HCT116 (cell line): ENCODE measurements around the gene DNAJC5. TPM values are rescaled to one million over a fixed set of nuclear protein-coding genes. Genes with fewer than 3 reads are reported as not detected.

Experiments used
- ATAC-seq: fragments of 200-7000 bp; cut with Tn5 transposase; 2 replicates; pipeline ENCODE4 v1.9.1; 2020; ENCODE audit warnings: mild to moderate bottlenecking, moderate library complexity
- BruUV-seq: library from RNA; stranded (reverse); fragments of 400-500 nt; replicated peaks from 2 replicates; lab custom pipeline; 2021; lab: Mats Ljungman, UMichigan
- CTCF ChIA-PET: fragments of 300-600 bp; sonication (Branson Sonifier 250); formaldehyde crosslinking; loops from one replicate; lab custom pipeline; 2021; ENCODE audit warnings: antibody characterized with exemption; lab: Charles Lee
- POLR2A ChIA-PET: fragments of 300-600, 350-600 bp; sonication (Branson Sonifier 250); formaldehyde crosslinking; loops from one replicate; lab custom pipeline; 2021; ENCODE audit warnings: antibody characterized with exemption; lab: Charles Lee
- RAD21 ChIA-PET, 2 experiments: fragments of 300-600 bp; sonication (Branson Sonifier 250); formaldehyde crosslinking; loops; one replicate each; lab custom pipeline; 2023; ENCODE audit warnings: low total read pairs in 2 of 2; ENCODE audit not compliant: uncharacterized antibody in 2 of 2, unreplicated experiment in 2 of 2, low non-redundant PET in 1 of 2; lab: Charles Lee
- DNase-seq: peaks from one replicate; pipeline ENCODE4 v3.0.0-alpha.2; 2010; ENCODE audit warnings: low read depth, low spot score
- H2AFZ ChIP-seq: fragments of 200-600 bp; shearing (Covaris generic), sonication (generic); 2 replicates; pipeline ENCODE4 v1.6.1; 2017; ENCODE audit warnings: low read depth, mixed run types, mixed read lengths, antibody characterized with exemption, low read length; ENCODE audit not compliant: poor library complexity, severe bottlenecking
- H3K27ac ChIP-seq: 2 replicates; pipeline ENCODE4 v1.5.1; 2012; ENCODE audit warnings: low read depth, low read length
- H3K27me3 ChIP-seq: fragments of 200-600 bp; sonication (generic); 2 replicates; pipeline ENCODE4 v1.6.1; 2016; ENCODE audit warnings: mixed run types, low read length, mixed read lengths; ENCODE audit not compliant: insufficient read depth
- H3K36me3 ChIP-seq, 2 experiments: fragments of 200-500 bp in 1 of 2; fragments of 200-600 bp in 1 of 2; sonication (Bioruptor generic) in 1 of 2; sonication (generic) in 1 of 2; 2 replicates each; pipeline versions ENCODE4 v1.5.1 to v1.6.1; 2014 to 2016; ENCODE audit warnings: low read length in 2 of 2, inconsistent platforms in 1 of 2, mixed read lengths in 1 of 2, mixed run types in 1 of 2; ENCODE audit not compliant: insufficient read depth in 2 of 2, control insufficient read depth in 1 of 2
- H3K4me1 ChIP-seq, 2 experiments: fragments of 200-600 bp in 1 of 2; sonication (generic) in 1 of 2; 2 replicates each; pipeline versions ENCODE4 v1.5.1 to v1.6.1; 2012 to 2017; ENCODE audit warnings: low read length in 2 of 2, inconsistent platforms in 1 of 2, mild to moderate bottlenecking in 1 of 2, mixed read lengths in 1 of 2, mixed run types in 1 of 2, moderate library complexity in 1 of 2; ENCODE audit not compliant: insufficient read depth in 2 of 2, control insufficient read depth in 1 of 2
- H3K4me2 ChIP-seq: fragments of 200-600 bp; sonication (generic); 2 replicates; pipeline ENCODE4 v1.6.1; 2017; ENCODE audit warnings: mixed run types, low read length, mixed read lengths
- H3K4me3 ChIP-seq, 2 experiments: fragments of 200-600 bp in 1 of 2; sonication (generic) in 1 of 2; replicated peaks in 1 of 2; 2 replicates each; pipeline ENCODE4 v1.5.1; 2011 to 2016; ENCODE audit warnings: low read length in 2 of 2, control low read depth in 1 of 2, low read depth in 1 of 2, mild to moderate bottlenecking in 1 of 2, mixed read lengths in 1 of 2, mixed run types in 1 of 2
- H3K79me2 ChIP-seq: fragments of 200-600 bp; sonication (generic); 2 replicates; pipeline ENCODE4 v1.6.1; 2017; ENCODE audit warnings: mild to moderate bottlenecking, mixed run types, low read length, moderate library complexity, mixed read lengths; ENCODE audit not compliant: insufficient read depth
- H3K9ac ChIP-seq: fragments of 200-600 bp; sonication (generic); 2 replicates; pipeline ENCODE4 v1.6.1; 2016; ENCODE audit warnings: low read length, mixed read lengths
- H3K9me2 ChIP-seq: fragments of 200-600 bp; sonication (generic), shearing (Covaris generic); 2 replicates; pipeline ENCODE4 v1.6.1; 2017; ENCODE audit warnings: mixed run types, mild to moderate bottlenecking, moderate library complexity; ENCODE audit not compliant: insufficient read depth
- H3K9me3 ChIP-seq, 2 experiments: fragments of 200-500 bp in 1 of 2; fragments of 200-600 bp in 1 of 2; sonication (Bioruptor generic) in 1 of 2; sonication (generic) in 1 of 2; 2 replicates each; pipeline ENCODE4 v1.6.1; 2014 to 2017; ENCODE audit warnings: low read length in 2 of 2, mixed read lengths in 2 of 2, inconsistent platforms in 1 of 2, low read depth in 1 of 2, mild to moderate bottlenecking in 1 of 2, mixed run types in 1 of 2, moderate library complexity in 1 of 2; ENCODE audit not compliant: control insufficient read depth in 1 of 2, insufficient read depth in 1 of 2
- H4K20me1 ChIP-seq: fragments of 200-600 bp; sonication (generic), shearing (Covaris generic); 2 replicates; pipeline ENCODE4 v1.6.1; 2017; ENCODE audit warnings: mixed run types, mild to moderate bottlenecking, moderate library complexity; ENCODE audit not compliant: insufficient read depth
- ATF3 ChIP-seq: IDR thresholded peaks from 2 replicates; pipeline ENCODE4 v1.6.1; 2012
- CBX3 ChIP-seq: IDR thresholded peaks from 2 replicates; pipeline ENCODE4 v1.6.1; 2012; ENCODE audit warnings: low read depth
- CTCF ChIP-seq, 3 experiments: fragments of 200-600 bp in 1 of 3; sonication (generic) in 1 of 3; IDR thresholded peaks in 2 of 3; conservative IDR thresholded peaks in 1 of 3; 2 replicates each; pipeline ENCODE4 v1.5.1; 2012 to 2017; ENCODE audit warnings: low read depth in 2 of 3, low read length in 2 of 3, antibody characterized with exemption in 1 of 3, borderline replicate concordance in 1 of 3, control low read depth in 1 of 3, mild to moderate bottlenecking in 1 of 3, mixed read lengths in 1 of 3, mixed run types in 1 of 3, moderate library complexity in 1 of 3; ENCODE audit not compliant: insufficient read depth in 1 of 3
- EGR1 ChIP-seq: IDR thresholded peaks from 2 replicates; pipeline ENCODE4 v1.6.1; 2012; ENCODE audit warnings: low read depth
- EZH2 ChIP-seq: fragments of 200-600 bp; sonication (generic); IDR thresholded peaks from 2 replicates; pipeline ENCODE4 v1.6.1; 2017; ENCODE audit warnings: antibody characterized with exemption, mixed run types
- EZH2phosphoT487 ChIP-seq: fragments of 200-600 bp; IDR thresholded peaks from 2 replicates; pipeline ENCODE4 v1.6.1; 2018; ENCODE audit warnings: antibody characterized with exemption, borderline replicate concordance
- JUND ChIP-seq: IDR thresholded peaks from 2 replicates; pipeline ENCODE4 v1.6.1; 2012
- MAX ChIP-seq: IDR thresholded peaks from 2 replicates; pipeline ENCODE4 v1.6.1; 2012
- POLR2A ChIP-seq: IDR thresholded peaks from 2 replicates; pipeline ENCODE4 v1.7.0; 2011; ENCODE audit warnings: borderline replicate concordance; ENCODE audit not compliant: insufficient read depth, insufficient read length; ENCODE audit errors: extremely low read depth
- POLR2AphosphoS5 ChIP-seq: IDR thresholded peaks from 2 replicates; pipeline ENCODE4 v1.6.1; 2011; ENCODE audit warnings: mild to moderate bottlenecking, low read depth, low read length, moderate library complexity
- SRF ChIP-seq: IDR thresholded peaks from 2 replicates; pipeline ENCODE4 v1.6.1; 2012; ENCODE audit warnings: low read depth
- YY1 ChIP-seq: IDR thresholded peaks from 2 replicates; pipeline ENCODE4 v1.6.1; 2011; ENCODE audit warnings: low read length, low read depth, moderate library complexity, mild to moderate bottlenecking; ENCODE audit not compliant: insufficient replicate concordance; ENCODE audit errors: extremely low read depth
- ZNF274 ChIP-seq: fragments of 200-500 bp; sonication (Bioruptor generic); IDR thresholded peaks from 2 replicates; pipeline ENCODE4 v1.6.1; 2014; ENCODE audit warnings: mild to moderate bottlenecking, low read depth, low read length, inconsistent platforms
- intact Hi-C: fragments of 100-400 bp; cut with micrococcal nuclease; formaldehyde crosslinking; loops from 2 replicates; pipeline ENCODE4 v1.10.0; 2022
- total RNA-seq: library from RNA; stranded (reverse); gene quantifications from one replicate; pipeline ENCODE4 v1.2.1, GENCODE V29; 2021; ENCODE audit not compliant: unreplicated experiment

DNAJC5 gene
- total RNA-seq, 1 experiment from 2014 or later: 38.3 TPM

GRCh38 chr20:63892402-63892801 lies 2.5 kb upstream of the DNAJC5 start:
- Histone ChIP-seq H3K9me2 (no peaks in the 10 kb centered on the region), H3K36me3 (peaks cover 18 to 39% of the 10 kb centered on the region in 2 experiments; a peak in 3 of 4 replicates), H3K27me3 (no peaks in the 10 kb centered on the region), H3K4me3 (no peak overlapping the region), H2AFZ (no peak overlapping the region), H3K9me3 (no peaks in the 10 kb centered on the region)
- no TSS peak for BruUV-seq
- no peak for DNase-seq
- RAD21 ChIA-PET: no interaction called here
- TF ChIP-seq POLR2A (no peak), POLR2AphosphoS5 (peak; percentile 19; the same call in 1 of the 2 replicates), EZH2phosphoT487 (no peak)
- TF ChIP-seq, all 23 proteins: peak for 1
- intact Hi-C loops: no loop called here
- POLR2A ChIA-PET: no interaction called here
- peaks cover 8% of the 10 kb centered on the region; the same call in 1 of the 2 replicates for H4K20me1 ChIP-seq
- peaks cover 43% of the 10 kb centered on the region for H3K79me2 ChIP-seq
- CTCF ChIA-PET: no interaction called here
- no peak overlapping the region for H3K9ac ChIP-seq
- no peak overlapping the region for H3K4me2 ChIP-seq
- H3K27ac ChIP-seq: 0 out of 2 replicates have a peak overlapping the region, but pooled peaks have one; percentile 15
- H3K4me1 ChIP-seq: peaks cover 11 to 26% of the 10 kb centered on the region in 2 experiments; a peak in 3 of 4 replicates
- ATAC-seq: no peak

- Histone ChIP-seq H3K27ac (peak overlapping the region; percentile 62), H3K9me2 (no peaks in the 10 kb centered on the region), H3K36me3 (peaks cover 18 to 28% of the 10 kb centered on the region in 2 experiments; a peak in 3 of 4 replicates), H3K4me2 (peak overlapping the region; percentile 91), H3K4me1 (peaks cover 11 to 27% of the 10 kb centered on the region in 2 experiments; a peak in 3 of 4 replicates), H3K9me3 (no peaks in the 10 kb centered on the region), H3K4me3 (peak overlapping the region; percentile 48 to 61; a peak in 3 of 4 replicates), H4K20me1 (peaks cover 14% of the 10 kb centered on the region; the same call in 1 of the 2 replicates), H3K27me3 (no peaks in the 10 kb centered on the region), H2AFZ (no peak overlapping the region), H3K79me2 (peaks cover 51% of the 10 kb centered on the region), H3K9ac (peak overlapping the region; percentile 52)
- TF ChIP-seq EZH2 (no peak), CTCF (IDR thresholded peaks at IDR 0.05 in 2 of 3, conservative IDR thresholded peaks at IDR 0.05 in 1 of 3; ENCODE audit: borderline replicate concordance in 1 of 3, insufficient read depth in 1 of 3, low read depth in 2 of 3, low read length in 2 of 3) (no peak), JUND (no peak), EZH2phosphoT487 (no peak), POLR2AphosphoS5 (no peak), MAX (no peak), YY1 (no peak), CBX3 (no peak), ATF3 (no peak), ZNF274 (no peak), EGR1 (no peak), SRF (no peak), POLR2A (no peak)
- DNase-seq: no peak
- ChIA-PET CTCF (interaction anchor here (1.0 kb wide), 1 partner anchor 29 kb away, joined by 3 read pairs; the partner anchor contains the start of gene TPD52L2), RAD21 (no interaction called here), POLR2A (interaction anchor here (1.8 kb wide), 1 partner anchor 29 kb away, joined by 4 read pairs; the partner anchor contains the start of gene TPD52L2)
- intact Hi-C loops: no loop called here
- BruUV-seq: no TSS peak
- ATAC-seq: no peak
These were observed 948 bp upstream of the DNAJC5 start for GRCh38 chr20:63893999-63894357.
